Mucosa of descending colon (tissue), 3 donors: Measurements from ENCODE around the gene EHD2. TPM values are rescaled to one million over a fixed set of nuclear protein-coding genes. Genes with fewer than 3 reads are reported as not detected.

ENCODE experiments used
- ATAC-seq: fragments of 200-7000 bp; cut with Tn5 transposase; one replicate; pipeline ENCODE4 v1.9.1; 2020; ENCODE audit warnings: mild to moderate bottlenecking, moderate library complexity
- DNase-seq, 3 donors: peaks; one replicate each; pipeline ENCODE4 v3.0.0-alpha.2; 2020
- H3K36me3 ChIP-seq: fragments of 200-600 bp; one replicate; pipeline ENCODE4 v1.8.0; 2021; ENCODE audit warnings: low read depth, mild to moderate bottlenecking
- H3K4me1 ChIP-seq: fragments of 200-600 bp; one replicate; pipeline ENCODE4 v1.8.0; 2021; ENCODE audit warnings: low read depth, mild to moderate bottlenecking
- H3K4me3 ChIP-seq: fragments of 200-600 bp; one replicate; pipeline ENCODE4 v1.8.0; 2021; ENCODE audit warnings: mild to moderate bottlenecking
- H3K9me3 ChIP-seq: fragments of 200-600 bp; one replicate; pipeline ENCODE4 v1.8.0; 2021; ENCODE audit warnings: mild to moderate bottlenecking
- CTCF ChIP-seq: fragments of 200-600 bp; IDR thresholded peaks from one replicate; pipeline ENCODE4 v1.8.0; 2022; ENCODE audit warnings: antibody characterized with exemption, mild to moderate bottlenecking
- intact Hi-C, 2 donors: fragments of 100-400 bp; cut with DNase I in 1 of 2; cut with micrococcal nuclease in 1 of 2; formaldehyde crosslinking; loops; one replicate each; pipeline versions ENCODE4 v1.11.0 to v1.11.1; 2022; cut with DNase I, micrococcal nuclease
- total RNA-seq, 3 donors: library from RNA; stranded (reverse); fragmentation: NEBNext Ultra II Directional in 2 of 3; extraction: Animal tissue kit (Norgen Biotek cat#: 25700) in 2 of 3; gene quantifications; one replicate each; pipeline versions ENCODE4 v1.2.1 to v1.2.4, GENCODE V29; 2021 to 2023
- donor health status: DM: no; HTN: no; CAD: no; lungs with moderate emphysema.
- donor health status: DM: no; HTN: no; CAD: no.
- donor health status: DM: no; HTN: yes; CAD: no.

Gene EHD2
- total RNA-seq, 3 donors from 2014 or later = 10.8 to 108 (median 30.3) TPM

GRCh38 chr19:47701717-47702552 is 11.3 kb upstream of the EHD2 start:
- TF ChIP-seq CTCF = no peak
- DNase-seq (no peak), ATAC-seq (no peak)
- Histone ChIP-seq H3K36me3 (no peaks in the 10 kb centered on the region), H3K9me3 (no peaks in the 10 kb centered on the region), H3K4me3 (no peak overlapping the region), H3K4me1 (peaks cover 4% of the 10 kb centered on the region)
- intact Hi-C loops = no loop called here

GRCh38 chr19:47702671-47703070 is 10.6 kb upstream of the EHD2 start:
- TF ChIP-seq CTCF = no peak
- intact Hi-C loops = no loop called here
- Histone ChIP-seq H3K4me3 (no peak overlapping the region), H3K9me3 (no peaks in the 10 kb centered on the region), H3K36me3 (no peaks in the 10 kb centered on the region), H3K4me1 (peaks cover 4% of the 10 kb centered on the region)
- no peak for DNase-seq
- no peak for ATAC-seq

- TF ChIP-seq CTCF = no peak
- no peak for ATAC-seq
- intact Hi-C loops = no loop called here
These were observed 9.9 kb upstream of the EHD2 start for GRCh38 chr19:47703301-47703700.

DNA sequence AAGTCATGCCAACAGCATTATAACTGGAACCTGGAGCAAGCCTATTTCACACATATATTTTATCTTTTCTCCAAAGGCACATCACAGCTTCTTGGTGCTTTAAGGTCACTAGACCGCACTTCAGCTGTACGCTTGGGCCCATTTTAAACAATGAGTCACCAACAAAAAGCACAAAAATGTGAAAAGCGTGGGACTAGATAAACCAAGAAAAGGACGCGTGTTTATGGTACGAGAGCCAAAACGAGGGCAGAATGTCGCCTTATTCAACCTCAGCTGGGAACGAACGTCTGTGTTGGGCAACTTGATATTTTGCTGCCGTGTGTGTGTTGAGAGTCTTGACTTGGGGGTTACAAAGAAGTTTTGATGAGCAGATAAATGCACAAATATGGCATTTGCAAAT is 9.2 kb upstream of the EHD2 start:
- no peaks in the 10 kb centered on the region for H3K9me3 ChIP-seq
- ATAC-seq (no peak), DNase-seq (no peak)
- TF ChIP-seq CTCF = no peak
- no peaks in the 10 kb centered on the region for H3K36me3 ChIP-seq
- intact Hi-C loops = no loop called here
- no peak overlapping the region for H3K4me3 ChIP-seq
- peaks cover 4% of the 10 kb centered on the region for H3K4me1 ChIP-seq

More at GRCh38 chr19:47703301-47703700, 9.9 kb upstream of the EHD2 start:
- Histone ChIP-seq H3K4me3 (no peak overlapping the region), H3K9me3 (no peaks in the 10 kb centered on the region), H3K36me3 (no peaks in the 10 kb centered on the region), H3K4me1 (peaks cover 4% of the 10 kb centered on the region)
- DNase-seq = no peak

DNA sequence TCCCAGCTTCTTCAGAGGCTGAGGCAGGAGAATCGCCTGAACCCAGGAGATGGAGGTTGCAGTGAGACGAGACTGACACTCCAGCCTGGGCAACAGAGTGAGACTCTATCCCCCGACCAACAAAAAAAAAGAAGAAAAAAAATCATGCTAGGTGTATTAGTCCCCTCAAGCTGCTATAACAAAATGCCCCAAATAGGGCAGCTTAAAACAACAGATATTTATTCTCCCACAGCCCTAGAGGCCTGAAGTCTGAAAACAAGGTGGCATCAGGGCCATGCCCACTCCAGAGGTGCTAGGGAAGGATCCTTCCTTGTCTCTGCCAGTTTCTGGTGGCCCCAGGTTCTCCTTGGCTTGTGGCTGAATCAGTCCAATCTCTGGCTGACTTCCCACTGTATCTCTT is 8.6 kb upstream of the EHD2 start:
- no peak for TF ChIP-seq CTCF
- H3K9me3 ChIP-seq = no peaks in the 10 kb centered on the region
- H3K4me1 ChIP-seq = peaks cover 4% of the 10 kb centered on the region
- H3K36me3 ChIP-seq = no peaks in the 10 kb centered on the region
- DNase-seq (no peak), ATAC-seq (no peak)
- H3K4me3 ChIP-seq = no peak overlapping the region
- intact Hi-C loops = loop anchor here in 1 of 2 donors (5.0 kb wide), 1 partner anchor 267 kb away; no protein-coding TSS in a partner anchor
